ENCODE measurements around the gene MRTO4. TPM values are rescaled to one million over a fixed set of nuclear protein-coding genes. Genes with fewer than 3 reads are reported as not detected.

Gene MRTO4
- total RNA-seq (2014; rRNA removed; shearing (Covaris generic)) (60.0 and 67.6 TPM in 2 replicates), total RNA-seq (2022) (45.8 and 66.0 TPM in 2 replicates), Bru-seq, nascent RNA (percentile 93 among the genes with signal in this experiment), BruChase-seq, experiment 1, labeled RNA remaining after a 6-hour chase (percentile 94 among the genes with signal in this experiment), BruChase-seq, experiment 2, labeled RNA remaining after a 2-hour chase (percentile 95 among the genes with signal in this experiment)
- long read RNA-seq, transcript MRTO4-201 (8 exons, 2,315 nt) = major isoform, 32 of 47 reads
- long read RNA-seq, partial matches to known transcripts = 7 of 47 reads
- long read RNA-seq, other reads (novel, unspliced or antisense) = 7 of 47 reads

GRCh38 chr1:19251305-19252196 lies at the start of gene MRTO4, which contains the start of gene EMC1:
Gene MRTO4 (plus strand): TSS chr1:19251805. CDS start chr1:19251836, 31 bp downstream.
Gene EMC1 (minus strand): TSS chr1:19251524. CDS start chr1:19251509, 15 bp downstream.
- BruUV-seq (replicated peaks) = TSS peak; percentile 77
- H3K9me3 ChIP-seq (ENCODE audit: low read length) = no peaks in the 10 kb centered on the region
- no peaks in the 10 kb centered on the region for H3K9me2 ChIP-seq (ENCODE audit: insufficient read depth, low read length)
- ChIA-PET POLR2A (interaction anchor here (1.0 to 1.3 kb wide), 2 partner anchors 12 to 42 kb away, joined by 3 to 6 read pairs; no protein-coding TSS in a partner anchor), CTCF (ENCODE audit: unreplicated experiment) (interaction anchor here (0.6 kb wide), 1 partner anchor 12 kb away, joined by 3 read pairs; no protein-coding TSS in a partner anchor)
- H3K4me3 ChIP-seq (ENCODE audit: low read depth, low read length, poor library complexity, severe bottlenecking) = peak within 1 kb of the TSS; percentile 99
- H3K4me1 ChIP-seq (ENCODE audit: insufficient read depth, low read length, poor library complexity, severe bottlenecking) = peaks cover 35% of the 10 kb centered on the region
- TF ChIP-seq CTCF (conservative IDR thresholded peaks at IDR 0.05; ENCODE audit: low read length) (no peak), EZH2phosphoT487 (IDR thresholded peaks at IDR 0.05; ENCODE audit: borderline replicate concordance, low read depth, low read length) (no peak)
- peaks cover 64% of the 10 kb centered on the region for H3K36me3 ChIP-seq (ENCODE audit: insufficient read depth, low read length)
- intact Hi-C loops (cut with micrococcal nuclease; ENCODE audit: unreplicated experiment) = loop anchor here (1.0 to 10.0 kb wide), 3 partner anchors 41 to 403 kb away; partner anchors contain the start of gene UBR4
- peak within 1 kb of the TSS; percentile 55 for H2AFZ ChIP-seq (ENCODE audit: low read length)
- H3K79me2 ChIP-seq (ENCODE audit: insufficient read depth, low read depth, low read length) = peaks cover 93% of the 10 kb centered on the region
- peaks cover 25% of the 10 kb centered on the region for H4K20me1 ChIP-seq (ENCODE audit: insufficient read depth, low read length)
- peak within 1 kb of the TSS; percentile 72 for H3K27ac ChIP-seq (ENCODE audit: low read depth, low read length, poor library complexity, severe bottlenecking)
- peak within 1 kb of the TSS; percentile 93 for H3K4me2 ChIP-seq (ENCODE audit: low read length)
- peak; percentile 88 for DNase-seq (ENCODE audit: low spot score)

- DNase-seq (ENCODE audit: low spot score) = no peak
- no peak overlapping the region for H3K27ac ChIP-seq (ENCODE audit: low read depth, low read length, poor library complexity, severe bottlenecking)
- intact Hi-C loops (cut with micrococcal nuclease; ENCODE audit: unreplicated experiment) = no loop called here
- no peaks in the 10 kb centered on the region for H3K9me2 ChIP-seq (ENCODE audit: insufficient read depth, low read length)
- H3K9me3 ChIP-seq (ENCODE audit: low read length) = no peaks in the 10 kb centered on the region
- ChIA-PET CTCF (ENCODE audit: unreplicated experiment) (no interaction called here), POLR2A (no interaction called here)
- H3K4me3 ChIP-seq (ENCODE audit: low read depth, low read length, poor library complexity, severe bottlenecking) = no peak overlapping the region
- no peak overlapping the region for H3K4me2 ChIP-seq (ENCODE audit: low read length)
- peaks cover 21% of the 10 kb centered on the region for H3K4me1 ChIP-seq (ENCODE audit: insufficient read depth, low read length, poor library complexity, severe bottlenecking)
- TF ChIP-seq CTCF (conservative IDR thresholded peaks at IDR 0.05; ENCODE audit: low read length) (no peak), EZH2phosphoT487 (IDR thresholded peaks at IDR 0.05; ENCODE audit: borderline replicate concordance, low read depth, low read length) (no peak)
- peaks cover 73% of the 10 kb centered on the region for H3K36me3 ChIP-seq (ENCODE audit: insufficient read depth, low read length)
- peaks cover 31% of the 10 kb centered on the region for H4K20me1 ChIP-seq (ENCODE audit: insufficient read depth, low read length)
- no peak overlapping the region for H2AFZ ChIP-seq (ENCODE audit: low read length)
- no TSS peak for BruUV-seq (replicated peaks)
- H3K79me2 ChIP-seq (ENCODE audit: insufficient read depth, low read depth, low read length) = peaks cover 82% of the 10 kb centered on the region
These were observed 49.2 kb upstream of the MRTO4 start for GRCh38 chr1:19202396-19202795.
